GM12878 (cell line): ENCODE results near the gene NR3C1.

Source experiments
- EP300 ChIP-seq, 2 experiments: fragments of 150-350 bp in 1 of 2; IDR thresholded peaks; 2 replicates each; pipeline ENCODE4 v1.6.1; 2011 to 2012; ENCODE audit warnings: low read depth in 2 of 2, low read length in 2 of 2, borderline replicate concordance in 1 of 2, improper control_type of control experiment in 1 of 2, inconsistent platforms in 1 of 2; ENCODE audit not compliant: control insufficient read depth in 1 of 2
- EZH2 ChIP-seq: IDR thresholded peaks from 2 replicates; pipeline ENCODE4 v1.6.1; 2012; ENCODE audit warnings: low read depth, mild to moderate bottlenecking, control low read depth, inconsistent platforms, low read length, borderline replicate concordance; ENCODE audit not compliant: control insufficient read depth
- FOXK2 ChIP-seq: fragments of 450-650 bp; IDR thresholded peaks from 2 replicates; pipeline ENCODE4 v1.6.1; 2017; ENCODE audit warnings: mild to moderate bottlenecking, moderate library complexity
- MEF2B ChIP-seq: fragments of 450-650 bp; IDR thresholded peaks from 2 replicates; pipeline ENCODE4 v1.6.1; 2018; ENCODE audit warnings: mild to moderate bottlenecking, moderate library complexity; ENCODE audit not compliant: partially characterized antibody, poor library complexity, severe bottlenecking
- POLR2A ChIP-seq: IDR thresholded peaks from 2 replicates; pipeline ENCODE4 v1.6.1; 2011; ENCODE audit warnings: low read depth, mild to moderate bottlenecking, low read length
- POLR2AphosphoS2 ChIP-seq: IDR thresholded peaks from 2 replicates; pipeline ENCODE4 v1.6.1; 2011; ENCODE audit warnings: low read depth, mild to moderate bottlenecking, low read length, improper control_type of control experiment, moderate library complexity
- POLR2AphosphoS5 ChIP-seq: IDR thresholded peaks from 2 replicates; pipeline ENCODE4 v1.6.1; 2011; ENCODE audit warnings: mild to moderate bottlenecking, low read length, inconsistent platforms
- SP1 ChIP-seq: IDR thresholded peaks from one replicate; pipeline ENCODE4 v1.6.1; 2011; ENCODE audit warnings: low read depth, low read length
- SUZ12 ChIP-seq: fragments of 200-600 bp; sonication (generic); IDR thresholded peaks from one replicate; pipeline ENCODE4 v1.6.1; 2018; ENCODE audit warnings: antibody characterized with exemption, mild to moderate bottlenecking; ENCODE audit not compliant: unreplicated experiment
- TAF1 ChIP-seq: IDR thresholded peaks from 2 replicates; pipeline ENCODE4 v1.6.1; 2011; ENCODE audit warnings: mild to moderate bottlenecking, low read depth, low read length, borderline replicate concordance
- TF ChIP-seq, protein P1 (sequence below), 3 experiments: IDR thresholded peaks in 2 of 3; conservative IDR thresholded peaks in 1 of 3; 2 replicates each; pipeline ENCODE4 v1.5.1; 2011; ENCODE audit warnings: low read depth in 3 of 3, low read length in 3 of 3, mild to moderate bottlenecking in 3 of 3, control low read depth in 2 of 3, moderate library complexity in 2 of 3, inconsistent platforms in 1 of 3, mixed read lengths in 1 of 3; ENCODE audit not compliant: control insufficient read depth in 2 of 3, insufficient read depth in 1 of 3; ENCODE audit errors: extremely low read depth in 1 of 3

DNA sequence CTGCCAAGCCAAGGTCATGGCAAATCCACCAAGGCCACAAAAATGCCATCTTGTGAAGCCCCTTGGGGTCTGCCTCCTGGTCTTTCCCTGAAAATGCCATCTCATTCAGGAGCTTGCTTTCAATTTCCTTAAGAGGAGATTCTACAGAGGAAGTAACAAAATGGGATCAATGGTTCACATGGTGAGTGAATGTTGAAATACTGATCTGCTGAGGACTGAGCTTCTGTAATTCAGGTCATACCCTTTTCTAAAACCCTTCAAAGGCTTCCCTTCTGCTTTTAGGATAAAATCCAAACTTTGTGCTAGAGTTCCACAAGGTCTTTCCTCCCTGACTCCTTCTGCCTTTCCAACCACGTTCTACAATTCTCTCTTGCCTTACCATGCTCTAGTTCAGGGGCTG lies 24.7 kb upstream of the NR3C1 start:
- TF ChIP-seq POLR2AphosphoS5 (no peak), SP1 (no peak), FOXK2 (no peak), EZH2 (no peak), TAF1 (no peak), SUZ12 (no peak), MEF2B (no peak), POLR2A (no peak), EP300 (IDR thresholded peaks at IDR 0.05; ENCODE audit: borderline replicate concordance in 1 of 2, control insufficient read depth in 1 of 2, low read depth in 2 of 2, low read length in 2 of 2) (no peak), POLR2AphosphoS2 (no peak)
- TF ChIP-seq, protein P1, sequence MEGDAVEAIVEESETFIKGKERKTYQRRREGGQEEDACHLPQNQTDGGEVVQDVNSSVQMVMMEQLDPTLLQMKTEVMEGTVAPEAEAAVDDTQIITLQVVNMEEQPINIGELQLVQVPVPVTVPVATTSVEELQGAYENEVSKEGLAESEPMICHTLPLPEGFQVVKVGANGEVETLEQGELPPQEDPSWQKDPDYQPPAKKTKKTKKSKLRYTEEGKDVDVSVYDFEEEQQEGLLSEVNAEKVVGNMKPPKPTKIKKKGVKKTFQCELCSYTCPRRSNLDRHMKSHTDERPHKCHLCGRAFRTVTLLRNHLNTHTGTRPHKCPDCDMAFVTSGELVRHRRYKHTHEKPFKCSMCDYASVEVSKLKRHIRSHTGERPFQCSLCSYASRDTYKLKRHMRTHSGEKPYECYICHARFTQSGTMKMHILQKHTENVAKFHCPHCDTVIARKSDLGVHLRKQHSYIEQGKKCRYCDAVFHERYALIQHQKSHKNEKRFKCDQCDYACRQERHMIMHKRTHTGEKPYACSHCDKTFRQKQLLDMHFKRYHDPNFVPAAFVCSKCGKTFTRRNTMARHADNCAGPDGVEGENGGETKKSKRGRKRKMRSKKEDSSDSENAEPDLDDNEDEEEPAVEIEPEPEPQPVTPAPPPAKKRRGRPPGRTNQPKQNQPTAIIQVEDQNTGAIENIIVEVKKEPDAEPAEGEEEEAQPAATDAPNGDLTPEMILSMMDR (IDR thresholded peaks at IDR 0.05 in 2 of 3, conservative IDR thresholded peaks at IDR 0.05 in 1 of 3; ENCODE audit: control insufficient read depth in 2 of 3, extremely low read depth in 1 of 3, insufficient read depth in 1 of 3, low read depth in 3 of 3, low read length in 3 of 3), result no peak
